Eye (tissue), 1 donor: ENCODE results near the gene JMY.

Source experiments
- DNase-seq: peaks from one replicate; pipeline ENCODE4 v3.0.0-alpha.2; 2015

JMY gene

GRCh38 chr5:79287907-79288306 lies 52.0 kb downstream of the JMY start:
- DNase-seq: peak; percentile 8

DNA sequence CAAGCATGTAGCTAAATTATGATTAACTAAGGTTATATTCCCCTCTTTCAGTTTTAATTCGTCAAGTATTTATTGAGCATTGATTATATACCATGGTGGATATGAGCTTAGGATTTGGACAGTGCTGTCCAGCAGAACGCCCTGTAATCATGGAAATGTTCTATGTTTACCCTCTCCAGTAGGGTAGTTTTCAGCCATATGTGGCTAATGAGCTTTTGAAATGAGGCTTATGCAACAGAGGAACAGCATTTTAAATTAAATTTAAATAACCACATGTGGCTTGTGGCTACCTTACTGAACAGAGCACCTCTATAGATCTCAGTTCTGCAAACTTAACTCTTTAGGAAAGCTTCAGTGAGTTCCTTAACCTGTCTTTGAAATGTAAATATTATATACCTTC lies 59.1 kb downstream of the JMY start:
- no peak for DNase-seq

GRCh38 chr5:79297661-79298060 lies 61.7 kb downstream of the JMY start:
- no peak for DNase-seq

DNA sequence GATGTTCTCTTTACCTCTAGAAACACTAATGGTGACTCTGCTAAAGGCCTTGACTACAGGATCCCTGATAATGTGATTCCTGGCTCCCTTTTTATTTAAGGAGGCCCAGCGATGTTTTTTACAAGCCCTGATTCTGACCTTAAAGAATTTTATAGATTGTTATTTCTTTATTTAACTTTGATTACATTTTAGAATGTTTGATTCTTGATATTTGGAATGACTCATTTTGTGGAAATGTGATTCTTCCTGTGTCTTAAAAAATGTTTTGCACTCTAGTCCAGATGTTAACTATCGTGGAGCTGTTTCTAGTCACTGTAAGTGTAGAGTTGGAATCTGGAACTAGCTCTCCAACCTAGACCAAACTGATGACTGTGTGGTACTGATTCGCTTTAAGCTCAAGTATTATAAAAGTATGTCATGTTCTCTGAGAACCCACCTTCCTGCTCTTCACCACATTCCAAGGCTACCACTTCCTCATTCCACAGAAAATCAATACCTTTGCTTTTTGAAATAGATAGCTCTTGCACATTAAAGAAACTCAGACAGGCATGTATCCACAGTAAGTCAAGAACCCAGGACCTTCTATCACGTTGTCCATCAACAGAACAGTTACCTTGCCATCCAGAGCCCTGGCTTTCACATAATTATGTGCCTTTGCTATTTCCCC lies 65.2 kb downstream of the JMY start:
- DNase-seq: no peak

DNA sequence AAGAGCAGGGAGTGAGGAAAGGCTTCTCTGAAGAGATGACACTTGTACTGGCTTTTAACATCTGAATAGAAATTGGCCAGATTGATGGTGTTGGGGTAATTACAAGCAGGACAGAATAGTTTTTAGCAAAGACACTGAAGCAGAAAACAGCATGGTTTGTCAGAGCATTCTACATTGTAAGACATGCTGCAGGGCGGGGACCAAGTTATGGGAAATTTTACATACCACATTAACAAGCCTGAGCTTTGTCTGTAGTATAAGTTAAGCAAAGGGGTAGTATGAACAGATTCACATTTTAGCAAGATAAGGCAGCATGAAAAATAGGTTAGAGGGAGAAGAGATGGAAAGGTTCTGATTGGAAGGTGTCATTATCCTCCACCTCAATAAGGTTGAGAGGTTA lies 66.5 kb downstream of the JMY start:
- no peak for DNase-seq

DNA sequence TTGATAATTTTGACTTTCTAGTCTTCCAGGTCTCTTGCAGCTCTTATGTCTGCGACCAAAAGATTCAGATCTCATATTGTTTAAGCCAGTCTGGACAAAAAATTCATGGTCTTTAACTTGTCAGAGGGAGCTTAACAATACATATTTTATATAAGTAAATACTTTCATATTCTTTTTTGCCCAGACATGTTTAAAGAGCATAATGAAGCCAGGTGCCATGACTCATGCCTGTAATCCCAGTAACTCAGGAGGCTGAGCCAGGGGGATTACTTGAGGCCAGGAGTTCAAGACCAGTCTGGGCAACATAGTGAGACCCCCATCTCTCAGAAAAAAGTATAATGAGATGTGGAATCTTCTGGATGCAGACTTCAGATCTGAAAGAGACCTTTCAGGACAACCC lies 69.8 kb downstream of the JMY start:
- DNase-seq: no peak

DNA sequence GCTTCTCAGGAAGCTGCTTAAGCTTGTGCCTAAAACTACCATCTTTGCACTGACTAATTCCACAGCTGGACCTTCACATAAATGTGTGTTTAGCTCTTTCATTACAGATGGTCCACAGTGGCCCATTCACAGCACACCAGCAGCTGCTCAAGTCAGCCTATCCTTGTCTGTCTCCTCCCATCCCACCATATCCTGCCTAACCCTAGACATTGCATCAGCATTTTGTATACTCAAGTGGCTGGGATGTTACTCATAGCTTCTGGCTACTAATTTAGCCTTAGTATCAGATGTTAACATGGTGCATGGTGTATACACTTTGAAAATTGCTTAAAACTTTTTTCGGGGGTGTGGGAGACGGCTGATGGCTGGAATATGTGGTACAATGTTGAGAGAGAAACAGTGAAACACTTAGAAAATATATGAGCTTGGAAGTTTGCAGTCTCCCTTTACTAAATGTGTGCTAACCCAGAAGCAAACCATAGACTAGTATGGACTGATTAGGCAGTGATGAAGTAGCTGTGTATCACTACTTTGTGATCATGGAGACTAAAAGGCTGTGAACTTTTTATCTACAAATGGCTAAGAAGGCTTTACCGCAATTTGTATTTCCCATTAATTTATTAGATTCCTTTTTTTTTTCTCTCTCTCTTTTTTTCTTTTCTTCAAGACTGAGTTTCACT lies 83.1 kb downstream of the JMY start:
- DNase-seq: no peak

DNA sequence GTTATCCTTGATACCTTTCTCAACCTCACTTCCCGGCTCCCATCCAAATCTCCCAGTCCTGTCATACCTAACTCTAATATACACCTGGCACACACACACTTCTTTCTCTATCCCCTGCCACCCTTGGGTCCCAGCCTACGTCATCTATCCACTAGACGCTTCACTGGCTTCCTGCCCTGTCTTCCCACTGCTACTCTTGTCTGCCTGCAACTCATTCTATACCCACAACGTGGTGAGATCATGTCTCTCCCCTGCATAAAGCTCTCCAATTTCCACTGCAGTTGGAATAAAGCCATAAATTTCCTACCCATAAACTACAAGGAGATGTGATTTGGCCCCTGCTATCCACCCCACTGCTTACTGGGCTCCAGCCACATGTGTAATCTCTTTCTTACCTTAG lies 93.5 kb downstream of the JMY start:
- no peak for DNase-seq

DNA sequence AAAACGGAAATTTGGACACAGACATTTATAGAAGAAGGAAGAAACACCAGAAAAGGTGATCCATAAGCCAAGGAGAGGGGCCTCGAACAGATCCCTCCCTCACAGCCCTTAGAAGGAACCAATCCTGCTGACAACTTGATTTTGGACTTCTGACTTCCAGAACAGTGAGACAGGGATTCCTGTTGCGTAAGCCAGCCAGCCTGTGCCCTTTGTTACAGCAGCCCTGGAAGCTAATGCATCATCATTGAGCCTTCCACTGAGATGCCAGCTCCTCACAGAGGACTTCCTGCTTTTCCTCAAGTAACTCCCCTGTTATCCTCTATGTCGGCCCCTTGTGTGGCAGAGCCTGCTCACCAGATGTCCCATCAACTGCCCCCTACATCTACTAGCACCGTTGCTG lies 94.1 kb downstream of the JMY start:
- DNase-seq: no peak

- DNase-seq: no peak
Observed at GRCh38 chr5:79333852-79334557, 98.1 kb downstream of the JMY start.

- no peak for DNase-seq
Observed at GRCh38 chr5:79346420-79346824, 110.5 kb downstream of the JMY start.

- no peak for DNase-seq
Observed at GRCh38 chr5:79349047-79349446, 113.1 kb downstream of the JMY start.

- DNase-seq: no peak
Observed at GRCh38 chr5:79349881-79350280, 114.0 kb downstream of the JMY start.

- peak; percentile 31 for DNase-seq
Observed at GRCh38 chr5:79357398-79357797, 121.5 kb downstream of the JMY start.
